DLD1 (cell line): ENCODE data around the gene TMEM200C.

Experiments used
- in situ Hi-C: cut with HindIII; loops from 2 replicates; pipeline ENCODE4 v1.10.0; 2017; ENCODE audit warnings: low sequenced_read_pairs

Gene TMEM200C

GRCh38 chr18:5895299-5895875 lies at the start of gene TMEM200C:
TSS of gene TMEM200C (minus strand) at chr18:5895522. CDS start at chr18:5892063, 3,459 bp downstream.
- in situ Hi-C loops, result no loop called here

GRCh38 chr18:5944448-5944847 lies 49.1 kb upstream of the TMEM200C start:
- in situ Hi-C loops, result no loop called here

- in situ Hi-C loops, result no loop called here
Measured at GRCh38 chr18:5943514-5943913, 48.2 kb upstream of the TMEM200C start.

GRCh38 chr18:5942591-5942990 lies 47.3 kb upstream of the TMEM200C start:
- in situ Hi-C loops, result no loop called here

GRCh38 chr18:5941890-5942289 lies 46.6 kb upstream of the TMEM200C start:
- in situ Hi-C loops, result no loop called here

GRCh38 chr18:5939801-5940667 lies 44.7 kb upstream of the TMEM200C start:
- in situ Hi-C loops, result no loop called here

GRCh38 chr18:5937795-5938194 lies 42.5 kb upstream of the TMEM200C start:
- in situ Hi-C loops, result no loop called here

GRCh38 chr18:5937121-5937520 lies 41.8 kb upstream of the TMEM200C start:
- in situ Hi-C loops, result no loop called here

GRCh38 chr18:5930789-5931188 lies 35.5 kb upstream of the TMEM200C start:
- in situ Hi-C loops, result no loop called here

GRCh38 chr18:5918205-5918858 lies 23.0 kb upstream of the TMEM200C start:
- in situ Hi-C loops, result no loop called here

GRCh38 chr18:5914951-5915350 lies 19.6 kb upstream of the TMEM200C start:
- in situ Hi-C loops, result no loop called here

- in situ Hi-C loops, result no loop called here
Measured at GRCh38 chr18:5914016-5914415, 18.7 kb upstream of the TMEM200C start.

- in situ Hi-C loops, result no loop called here
Measured at GRCh38 chr18:5912566-5912965, 17.2 kb upstream of the TMEM200C start.

- in situ Hi-C loops, result no loop called here
Measured at GRCh38 chr18:5909125-5909524, 13.8 kb upstream of the TMEM200C start.

- in situ Hi-C loops, result no loop called here
Measured at GRCh38 chr18:5903386-5903785, 8.1 kb upstream of the TMEM200C start.

- in situ Hi-C loops, result no loop called here
Measured at GRCh38 chr18:5900262-5900661, 4.9 kb upstream of the TMEM200C start.

- in situ Hi-C loops, result no loop called here
Measured at GRCh38 chr18:5899835-5900234, 4.5 kb upstream of the TMEM200C start.

- in situ Hi-C loops, result no loop called here
Measured at GRCh38 chr18:5895876-5896740, 786 bp upstream of the TMEM200C start.

GRCh38 chr18:5894611-5895298 lies 567 bp downstream of the TMEM200C start:
- in situ Hi-C loops, result no loop called here

GRCh38 chr18:5893956-5894610 lies 1.2 kb downstream of the TMEM200C start:
- in situ Hi-C loops, result no loop called here
